ENCODE results near the gene GNAL. TPM values are rescaled to one million over a fixed set of nuclear protein-coding genes. Genes with fewer than 3 reads are reported as not detected.
"Not testable (repeated sequence)": the region's sequence is repeated elsewhere in the genome, so short reads cannot be mapped to it uniquely, and the experiment has no call there.

GNAL gene
- total RNA-seq, 1 donor from 2014 or later: 5.6 TPM

DNA sequence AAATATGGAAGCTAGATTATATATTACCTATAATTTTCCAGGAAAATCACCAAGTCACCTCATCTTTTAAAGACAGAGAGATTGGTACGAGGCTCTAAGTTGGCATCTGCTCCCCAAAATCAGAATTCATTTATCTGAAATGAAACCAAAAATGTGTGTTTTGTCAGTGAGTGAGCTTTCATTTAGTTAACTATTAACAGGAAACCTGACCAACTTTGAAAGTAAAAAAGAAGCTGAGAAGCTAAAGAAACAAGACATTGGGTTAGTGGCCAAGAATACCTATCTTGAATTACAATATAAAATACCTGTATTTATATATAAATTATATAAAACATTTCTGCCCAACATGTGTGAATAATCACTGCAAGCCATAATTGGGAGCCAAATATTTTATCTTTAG, 217.1 kb downstream of the GNAL start:
- TF ChIP-seq, protein P1, sequence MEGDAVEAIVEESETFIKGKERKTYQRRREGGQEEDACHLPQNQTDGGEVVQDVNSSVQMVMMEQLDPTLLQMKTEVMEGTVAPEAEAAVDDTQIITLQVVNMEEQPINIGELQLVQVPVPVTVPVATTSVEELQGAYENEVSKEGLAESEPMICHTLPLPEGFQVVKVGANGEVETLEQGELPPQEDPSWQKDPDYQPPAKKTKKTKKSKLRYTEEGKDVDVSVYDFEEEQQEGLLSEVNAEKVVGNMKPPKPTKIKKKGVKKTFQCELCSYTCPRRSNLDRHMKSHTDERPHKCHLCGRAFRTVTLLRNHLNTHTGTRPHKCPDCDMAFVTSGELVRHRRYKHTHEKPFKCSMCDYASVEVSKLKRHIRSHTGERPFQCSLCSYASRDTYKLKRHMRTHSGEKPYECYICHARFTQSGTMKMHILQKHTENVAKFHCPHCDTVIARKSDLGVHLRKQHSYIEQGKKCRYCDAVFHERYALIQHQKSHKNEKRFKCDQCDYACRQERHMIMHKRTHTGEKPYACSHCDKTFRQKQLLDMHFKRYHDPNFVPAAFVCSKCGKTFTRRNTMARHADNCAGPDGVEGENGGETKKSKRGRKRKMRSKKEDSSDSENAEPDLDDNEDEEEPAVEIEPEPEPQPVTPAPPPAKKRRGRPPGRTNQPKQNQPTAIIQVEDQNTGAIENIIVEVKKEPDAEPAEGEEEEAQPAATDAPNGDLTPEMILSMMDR (IDR thresholded peaks at IDR 0.05): no peak
- H3K4me1 ChIP-seq: peaks cover 23% of the 10 kb centered on the region
- peaks cover 45% of the 10 kb centered on the region for H3K36me3 ChIP-seq
- DNase-seq: no peak
- no peak overlapping the region for H3K4me3 ChIP-seq
- no peak for ATAC-seq
- no peaks in the 10 kb centered on the region for H3K27me3 ChIP-seq (ENCODE audit: low read depth)
- no peaks in the 10 kb centered on the region for H3K9me3 ChIP-seq
- intact Hi-C loops (cut with DNase I): no loop called here
- H3K27ac ChIP-seq: no peak overlapping the region

DNA sequence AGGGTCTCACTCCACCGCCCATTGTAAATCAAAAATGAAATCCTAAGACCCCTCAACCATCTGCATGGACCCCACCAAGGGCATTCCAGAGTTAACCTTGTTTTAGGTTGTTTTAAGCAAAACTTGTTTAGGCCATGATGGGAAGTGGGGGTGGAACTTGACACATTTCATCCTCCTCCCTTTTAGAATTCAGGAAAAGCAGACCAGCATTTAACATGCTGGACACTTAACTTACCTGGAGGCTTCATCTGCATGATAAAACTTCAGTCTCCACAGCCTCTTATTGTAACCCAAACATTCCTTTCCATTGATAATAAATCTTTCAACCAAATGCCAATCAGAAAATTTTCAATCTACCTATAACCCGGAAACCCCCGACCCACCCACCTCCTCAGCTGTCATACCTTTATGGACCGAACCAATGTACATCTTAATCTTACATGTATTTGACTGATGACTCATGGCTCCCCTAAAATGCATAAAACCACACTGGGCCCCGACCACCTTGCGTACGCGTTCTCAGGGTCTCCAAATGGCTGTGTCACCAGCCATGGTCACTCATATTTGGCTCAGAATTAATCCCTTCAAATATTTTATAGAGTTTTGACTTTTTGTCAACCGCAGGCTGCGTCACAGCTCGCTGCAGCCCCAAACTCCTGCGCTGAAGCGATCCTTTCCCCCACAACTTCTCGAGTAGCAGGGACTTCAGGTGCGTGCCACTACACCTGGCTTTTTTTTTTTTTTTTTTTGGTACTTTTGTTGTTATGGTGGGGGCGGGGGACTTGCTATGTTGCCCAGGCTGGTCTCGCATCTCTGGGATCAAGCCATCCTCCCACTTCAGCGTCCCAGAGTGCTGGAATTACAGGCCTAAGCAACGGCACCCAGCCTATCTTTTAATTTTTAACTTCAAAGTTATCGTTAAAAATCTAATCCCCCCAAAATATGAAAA, 218.1 kb downstream of the GNAL start:
- H3K9me3 ChIP-seq: no peaks in the 10 kb centered on the region
- ATAC-seq (no peak), DNase-seq (no peak)
- H3K4me1 ChIP-seq: peaks cover 23% of the 10 kb centered on the region
- peak overlapping the region; percentile 98 for H3K27ac ChIP-seq
- H3K36me3 ChIP-seq: peaks cover 35% of the 10 kb centered on the region
- intact Hi-C loops (cut with DNase I): no loop called here
- no peaks in the 10 kb centered on the region for H3K27me3 ChIP-seq (ENCODE audit: low read depth)
- TF ChIP-seq, protein P1 (IDR thresholded peaks at IDR 0.05): no peak
- peak overlapping the region; percentile 79 for H3K4me3 ChIP-seq

DNA sequence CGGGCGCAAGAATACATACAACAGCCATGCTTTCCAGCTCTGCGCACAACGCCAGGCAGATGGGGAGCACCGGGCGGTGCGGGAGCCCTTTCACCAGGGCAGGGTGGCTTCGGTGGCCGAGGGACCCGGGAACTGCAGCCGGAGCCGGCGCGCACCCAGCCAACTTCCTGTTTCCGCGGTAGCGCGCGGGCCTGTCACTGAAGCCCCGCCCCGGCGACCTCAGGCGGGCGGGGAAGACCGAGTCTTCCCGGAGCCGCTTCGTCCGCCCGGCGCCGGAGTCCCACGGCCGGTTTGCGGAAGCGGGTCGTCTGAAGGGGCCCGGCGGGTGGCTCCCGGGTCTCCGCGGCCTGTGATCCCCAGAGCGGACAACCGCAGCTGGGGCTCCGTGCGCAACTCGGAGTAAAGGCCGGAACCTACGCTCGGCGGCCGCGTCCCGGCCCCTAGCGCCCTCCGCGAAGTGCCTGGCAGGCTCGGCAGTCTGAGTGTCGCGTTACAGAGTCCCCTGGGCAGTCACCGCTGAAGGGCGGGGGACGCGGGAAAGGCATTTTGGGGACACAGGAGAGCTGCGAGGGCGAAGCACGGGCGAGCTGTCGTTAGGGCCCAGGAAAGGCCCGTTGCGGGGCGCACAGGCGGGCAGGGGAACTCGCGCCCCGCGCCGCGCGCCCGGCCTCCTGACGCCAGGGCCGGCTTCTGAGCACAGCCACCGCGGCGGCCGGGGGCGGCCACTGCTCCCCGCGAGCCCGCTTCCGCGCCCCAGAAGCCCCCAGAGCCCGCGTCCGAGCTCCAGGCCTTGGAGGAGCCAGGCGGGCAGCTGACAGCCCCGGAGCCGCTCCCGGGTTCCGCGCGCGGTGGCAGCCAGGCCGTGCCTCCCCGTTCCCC, 219.4 kb downstream of the GNAL start, which contains the start of gene MPPE1:
MPPE1 (minus strand) TSS at position 136 of the 879 bp plus-strand sequence. CDS start 11,053 bp downstream, outside the sequence.
- peak; percentile 98 for ATAC-seq
- peak; percentile 96 for DNase-seq
- H3K27me3 ChIP-seq (ENCODE audit: low read depth): no peaks in the 10 kb centered on the region
- H3K9me3 ChIP-seq: no peaks in the 10 kb centered on the region
- H3K36me3 ChIP-seq: peaks cover 23% of the 10 kb centered on the region
- peaks cover 23% of the 10 kb centered on the region for H3K4me1 ChIP-seq
- peak within 1 kb of the TSS; percentile 79 for H3K4me3 ChIP-seq
- intact Hi-C loops (cut with DNase I): no loop called here
- TF ChIP-seq, protein P1 (IDR thresholded peaks at IDR 0.05): no peak
- H3K27ac ChIP-seq: peak within 1 kb of the TSS; percentile 98

DNA sequence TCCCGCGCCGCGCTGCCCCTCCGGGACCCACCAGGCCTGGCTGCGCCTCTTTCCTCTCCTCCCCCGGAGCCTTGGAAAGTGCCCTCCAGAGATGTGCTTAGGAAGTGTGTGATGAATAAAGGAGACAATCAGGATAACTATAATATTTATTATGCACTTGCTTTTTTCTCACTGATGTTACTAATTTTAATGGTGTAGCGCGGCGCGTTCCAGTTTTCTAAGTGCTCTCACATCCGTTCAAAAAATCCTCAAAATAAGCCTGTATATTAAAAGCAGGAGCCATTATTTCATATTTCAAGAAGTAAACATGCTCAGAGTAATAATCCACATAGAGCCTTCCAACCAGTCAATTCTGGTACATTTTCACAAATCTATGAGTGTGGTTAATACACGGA, 220.0 kb downstream of the GNAL start:
- peaks cover 16% of the 10 kb centered on the region for H3K36me3 ChIP-seq
- TF ChIP-seq, protein P1 (IDR thresholded peaks at IDR 0.05): no peak
- peak overlapping the region; percentile 79 for H3K4me3 ChIP-seq
- peaks cover 23% of the 10 kb centered on the region for H3K4me1 ChIP-seq
- H3K9me3 ChIP-seq: no peaks in the 10 kb centered on the region
- peak overlapping the region; percentile 98 for H3K27ac ChIP-seq
- no peaks in the 10 kb centered on the region for H3K27me3 ChIP-seq (ENCODE audit: low read depth)
- ATAC-seq (no peak), DNase-seq (no peak)
- intact Hi-C loops (cut with DNase I): no loop called here

DNA sequence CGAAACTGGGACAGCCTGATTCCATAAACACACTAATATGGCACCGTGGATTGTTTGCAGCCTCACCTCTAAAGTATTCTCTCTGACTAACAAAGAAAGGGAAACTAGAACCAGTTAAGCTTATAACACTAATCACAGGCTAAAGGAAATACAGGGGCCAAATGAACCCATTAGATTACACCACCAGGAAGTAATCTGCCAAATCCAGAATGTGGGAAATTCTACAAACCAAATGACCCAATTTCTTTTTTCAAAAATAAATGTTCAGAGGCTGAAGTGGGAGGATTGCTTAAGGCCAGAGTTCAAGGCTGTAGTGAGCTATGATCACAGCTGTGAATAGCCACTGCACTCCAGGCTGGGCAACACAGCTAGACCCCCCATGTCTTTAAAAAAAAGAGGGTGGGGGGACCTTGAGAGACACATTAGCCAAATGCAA, 220.5 kb downstream of the GNAL start:
- peaks cover 13% of the 10 kb centered on the region for H3K36me3 ChIP-seq
- intact Hi-C loops (cut with DNase I): no loop called here
- H3K4me1 ChIP-seq: peaks cover 23% of the 10 kb centered on the region
- ATAC-seq (peak in 1 of 2 donors; percentile 56), DNase-seq (no peak)
- no peaks in the 10 kb centered on the region for H3K27me3 ChIP-seq (ENCODE audit: low read depth)
- H3K9me3 ChIP-seq: no peaks in the 10 kb centered on the region
- peak overlapping the region; percentile 98 for H3K27ac ChIP-seq
- peak overlapping the region; percentile 79 for H3K4me3 ChIP-seq
- TF ChIP-seq, protein P1 (IDR thresholded peaks at IDR 0.05): no peak

DNA sequence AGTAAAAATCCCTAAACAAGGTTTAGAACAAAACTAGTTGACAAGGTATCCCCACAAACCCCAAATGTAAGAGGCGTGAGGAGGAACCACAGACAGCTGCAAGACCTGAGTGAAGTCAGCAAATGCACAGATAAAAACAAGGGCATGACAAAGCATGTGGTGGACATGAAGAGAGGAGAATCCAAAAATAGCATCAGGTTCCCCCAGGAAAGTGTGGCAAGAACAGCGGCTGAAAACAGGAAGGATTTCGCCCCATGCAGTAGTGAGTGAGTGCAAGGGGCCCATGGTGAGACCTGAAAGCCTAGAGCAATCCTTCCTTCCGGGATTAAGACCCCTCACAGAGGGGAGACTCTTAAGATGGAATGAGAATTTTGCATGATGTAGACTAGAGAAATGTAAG, 227.8 kb downstream of the GNAL start:
- ATAC-seq: peak; percentile 56 to 81
- H3K4me1 ChIP-seq; intact Hi-C loops (cut with DNase I); H3K4me3 ChIP-seq; H3K9me3 ChIP-seq; H3K27ac ChIP-seq; DNase-seq; H3K27me3 ChIP-seq (ENCODE audit: low read depth); H3K36me3 ChIP-seq: not testable (repeated sequence)

DNA sequence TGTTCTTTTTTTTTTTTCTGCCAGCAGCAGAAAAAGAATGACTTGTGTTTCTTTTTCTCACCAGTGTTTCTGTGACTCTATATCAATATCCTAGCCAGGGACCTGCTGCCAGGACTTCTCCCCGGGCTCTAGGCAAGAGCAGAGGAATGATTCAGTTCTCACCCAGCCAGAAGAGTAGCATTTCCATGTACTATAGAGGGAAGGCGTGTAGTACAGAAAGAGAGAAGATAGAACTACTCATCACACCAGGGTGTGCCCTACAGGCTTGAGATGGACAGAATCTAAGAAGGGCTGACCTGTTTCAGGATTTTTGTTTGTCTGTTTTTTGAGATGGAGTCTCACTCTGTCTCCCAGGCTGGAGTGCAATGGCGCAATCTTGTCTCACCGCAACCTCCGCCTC, 230.5 kb downstream of the GNAL start:
- H3K36me3 ChIP-seq; intact Hi-C loops (cut with DNase I); H3K4me3 ChIP-seq; H3K9me3 ChIP-seq; H3K4me1 ChIP-seq; H3K27me3 ChIP-seq (ENCODE audit: low read depth); DNase-seq; H3K27ac ChIP-seq: not testable (repeated sequence)
- ATAC-seq: peak in 1 of 2 donors; percentile 29

All from lower lobe of right lung (tissue), 2 donors.